Measurements from ENCODE around the gene PPM1A. TPM values are rescaled to one million over a fixed set of nuclear protein-coding genes. Genes with fewer than 3 reads are reported as not detected.

PPM1A gene
- total RNA-seq, 4 donors from 2014 or later: 28.2 to 43.7 (median 40.4) TPM

DNA sequence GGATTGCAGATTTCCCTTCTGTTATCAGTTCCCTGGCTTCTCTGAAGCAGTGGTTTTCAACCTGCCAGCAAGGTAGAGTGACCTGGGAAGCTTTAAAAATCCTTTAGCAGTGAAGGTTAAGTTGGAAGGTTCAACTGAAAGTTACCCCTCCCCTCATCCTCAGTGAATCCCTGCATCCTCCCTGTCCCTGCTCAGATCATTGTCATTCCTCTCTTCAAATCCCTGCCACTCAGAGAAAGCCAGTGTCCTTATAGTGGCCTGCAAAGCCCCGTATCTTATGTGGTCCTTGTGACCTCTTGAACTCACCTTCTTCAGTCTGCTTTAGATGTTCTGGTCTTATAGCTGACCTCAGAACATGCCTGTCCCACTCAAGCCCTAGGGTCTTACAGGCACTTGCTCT is 53.6 kb downstream of the PPM1A start:
- no peaks in the 10 kb centered on the region for H3K4me1 ChIP-seq
- no peak for DNase-seq (ENCODE audit: low spot score in 2 of 2)
- H3K4me3 ChIP-seq: no peak overlapping the region
- no peaks in the 10 kb centered on the region for H3K27me3 ChIP-seq
- no peaks in the 10 kb centered on the region for H3K9me3 ChIP-seq
- no peak for TF ChIP-seq POLR2A (IDR thresholded peaks at IDR 0.05)
- no peak for TF ChIP-seq EP300 (IDR thresholded peaks at IDR 0.05)
- TF ChIP-seq, protein P1, sequence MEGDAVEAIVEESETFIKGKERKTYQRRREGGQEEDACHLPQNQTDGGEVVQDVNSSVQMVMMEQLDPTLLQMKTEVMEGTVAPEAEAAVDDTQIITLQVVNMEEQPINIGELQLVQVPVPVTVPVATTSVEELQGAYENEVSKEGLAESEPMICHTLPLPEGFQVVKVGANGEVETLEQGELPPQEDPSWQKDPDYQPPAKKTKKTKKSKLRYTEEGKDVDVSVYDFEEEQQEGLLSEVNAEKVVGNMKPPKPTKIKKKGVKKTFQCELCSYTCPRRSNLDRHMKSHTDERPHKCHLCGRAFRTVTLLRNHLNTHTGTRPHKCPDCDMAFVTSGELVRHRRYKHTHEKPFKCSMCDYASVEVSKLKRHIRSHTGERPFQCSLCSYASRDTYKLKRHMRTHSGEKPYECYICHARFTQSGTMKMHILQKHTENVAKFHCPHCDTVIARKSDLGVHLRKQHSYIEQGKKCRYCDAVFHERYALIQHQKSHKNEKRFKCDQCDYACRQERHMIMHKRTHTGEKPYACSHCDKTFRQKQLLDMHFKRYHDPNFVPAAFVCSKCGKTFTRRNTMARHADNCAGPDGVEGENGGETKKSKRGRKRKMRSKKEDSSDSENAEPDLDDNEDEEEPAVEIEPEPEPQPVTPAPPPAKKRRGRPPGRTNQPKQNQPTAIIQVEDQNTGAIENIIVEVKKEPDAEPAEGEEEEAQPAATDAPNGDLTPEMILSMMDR (IDR thresholded peaks at IDR 0.05): no peak
- H3K36me3 ChIP-seq: no peaks in the 10 kb centered on the region
- WGBS, 2 donors: 48 to 52% methylated on average over 1 of the region's 1 CpG
- no peak overlapping the region for H3K27ac ChIP-seq

DNA sequence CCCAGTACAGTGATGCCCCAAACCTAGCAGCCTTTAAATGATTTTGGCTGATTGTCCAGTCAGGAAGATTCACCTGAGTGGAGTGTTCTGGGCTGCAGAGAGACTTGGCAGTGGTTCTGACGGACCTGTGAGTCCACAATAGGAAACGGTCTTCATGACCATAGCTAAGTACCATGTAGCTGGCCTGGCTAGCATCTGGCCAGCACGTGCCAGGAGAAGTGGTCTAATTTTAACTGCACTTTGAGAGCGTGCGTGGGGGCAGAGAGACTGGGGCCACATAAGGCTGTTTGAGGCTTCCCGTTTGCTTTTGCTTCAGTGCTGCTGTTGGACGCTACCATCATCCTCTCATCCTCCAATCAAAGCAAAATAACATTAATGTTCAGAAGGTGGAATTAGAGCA is 54.7 kb downstream of the PPM1A start:
- H3K4me1 ChIP-seq: no peaks in the 10 kb centered on the region
- H3K27ac ChIP-seq: no peak overlapping the region
- H3K36me3 ChIP-seq: no peaks in the 10 kb centered on the region
- DNase-seq (ENCODE audit: low spot score in 2 of 2): no peak
- no peaks in the 10 kb centered on the region for H3K27me3 ChIP-seq
- no peak overlapping the region for H3K4me3 ChIP-seq
- TF ChIP-seq EP300 (IDR thresholded peaks at IDR 0.05): no peak
- TF ChIP-seq POLR2A (IDR thresholded peaks at IDR 0.05): no peak
- TF ChIP-seq, protein P1 (IDR thresholded peaks at IDR 0.05): no peak
- WGBS, 2 donors: 61 to 66% methylated on average over 7 of the region's 7 CpGs
- H3K9me3 ChIP-seq: no peaks in the 10 kb centered on the region

DNA sequence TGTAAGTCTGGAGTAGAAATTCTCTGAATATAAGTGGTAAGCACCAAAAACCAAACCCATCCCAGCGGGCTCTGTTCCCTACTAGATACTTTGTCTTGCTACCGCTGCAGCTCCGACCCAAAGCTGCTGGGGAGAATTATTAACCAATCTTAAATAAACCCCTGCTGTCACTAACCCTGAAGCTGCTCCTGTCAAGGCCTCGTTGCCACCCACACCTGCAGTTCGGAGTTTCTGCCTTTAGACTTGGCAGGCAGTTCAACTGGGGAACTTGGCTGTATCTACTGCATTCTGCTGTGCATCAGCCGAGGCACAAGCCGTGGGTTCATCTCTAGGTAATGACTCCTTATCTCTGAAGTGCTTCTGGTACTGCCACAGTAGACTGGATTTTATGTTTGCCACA is 55.5 kb downstream of the PPM1A start:
- 65 to 66% methylated on average over 7 of the region's 7 CpGs for WGBS, 2 donors
- TF ChIP-seq POLR2A (IDR thresholded peaks at IDR 0.05) (no peak), EP300 (IDR thresholded peaks at IDR 0.05) (no peak)
- TF ChIP-seq, protein P1 (IDR thresholded peaks at IDR 0.05): no peak
- no peaks in the 10 kb centered on the region for H3K4me1 ChIP-seq
- no peak overlapping the region for H3K4me3 ChIP-seq
- H3K36me3 ChIP-seq: no peaks in the 10 kb centered on the region
- DNase-seq (ENCODE audit: low spot score in 2 of 2): no peak
- H3K9me3 ChIP-seq: no peaks in the 10 kb centered on the region
- H3K27ac ChIP-seq: no peak overlapping the region
- no peaks in the 10 kb centered on the region for H3K27me3 ChIP-seq

DNA sequence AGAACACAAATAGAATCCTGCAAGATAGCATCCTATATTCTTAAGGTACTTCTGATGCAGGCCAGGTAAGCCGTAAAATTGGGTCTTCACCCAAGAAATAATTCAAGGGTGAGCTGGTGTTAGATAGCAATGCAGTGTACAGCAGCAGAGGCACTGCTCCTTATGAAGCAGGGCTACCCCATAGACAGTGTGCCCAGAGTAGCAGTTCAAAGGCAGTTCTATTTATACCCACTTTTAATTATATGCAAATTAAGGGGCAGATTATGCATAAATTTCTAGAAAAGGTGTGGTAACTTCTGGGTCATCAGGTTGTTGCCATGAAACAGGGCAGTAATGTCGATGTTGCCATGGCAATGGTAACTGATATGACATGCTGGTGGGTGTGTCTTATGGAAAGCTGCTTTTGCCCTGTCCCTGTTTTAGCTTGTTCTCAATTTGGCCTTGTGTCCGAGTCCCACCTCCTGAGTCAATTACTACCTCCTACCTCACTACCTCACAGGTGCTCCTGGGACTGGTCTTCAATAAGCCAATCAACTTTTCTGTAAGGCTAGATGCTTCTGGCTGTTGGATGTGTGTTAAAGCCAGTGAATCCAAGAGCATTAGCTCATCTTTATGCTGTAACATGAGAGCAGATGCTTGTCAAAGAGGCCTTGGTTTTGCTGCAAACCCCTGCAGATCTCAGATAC is 61.0 kb downstream of the PPM1A start:
- Histone ChIP-seq H3K4me1 (no peaks in the 10 kb centered on the region), H3K36me3 (no peaks in the 10 kb centered on the region), H3K27ac (no peak overlapping the region), H3K4me3 (no peak overlapping the region), H3K27me3 (peaks cover 0 to 1% of the 10 kb centered on the region in 2 donors), H3K9me3 (no peaks in the 10 kb centered on the region)
- TF ChIP-seq EP300 (IDR thresholded peaks at IDR 0.05): no peak
- TF ChIP-seq POLR2A (IDR thresholded peaks at IDR 0.05): no peak
- TF ChIP-seq, protein P1 (IDR thresholded peaks at IDR 0.05): no peak
- 93 to 98% methylated on average over 3 of the region's 3 CpGs for WGBS, 2 donors
- DNase-seq (ENCODE audit: low spot score in 2 of 2): no peak

DNA sequence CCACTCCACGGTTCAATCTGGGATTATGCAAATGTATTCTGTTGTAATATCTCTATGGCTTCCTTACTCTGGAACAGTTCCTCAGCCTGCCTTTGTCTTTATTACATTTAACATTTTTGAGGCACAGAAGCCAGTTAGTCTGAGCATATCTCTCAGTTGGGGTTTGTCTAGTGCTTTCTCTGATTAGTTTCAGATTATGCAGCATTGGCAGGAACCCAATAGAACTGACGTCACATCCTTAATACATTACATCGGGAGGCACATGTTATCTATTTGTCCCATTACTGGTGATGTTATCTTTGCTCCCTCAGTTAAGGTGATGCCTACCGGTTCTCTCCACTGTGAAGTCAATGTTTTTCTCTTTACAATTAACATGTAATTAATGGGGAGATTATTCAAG is 62.4 kb downstream of the PPM1A start:
- Histone ChIP-seq H3K4me3 (no peak overlapping the region), H3K9me3 (no peaks in the 10 kb centered on the region), H3K27ac (no peak overlapping the region), H3K36me3 (no peaks in the 10 kb centered on the region), H3K27me3 (peaks cover 0 to 10% of the 10 kb centered on the region in 2 donors), H3K4me1 (no peaks in the 10 kb centered on the region)
- TF ChIP-seq, protein P1 (IDR thresholded peaks at IDR 0.05): no peak
- TF ChIP-seq POLR2A (IDR thresholded peaks at IDR 0.05): no peak
- TF ChIP-seq EP300 (IDR thresholded peaks at IDR 0.05): no peak
- DNase-seq (ENCODE audit: low spot score in 2 of 2): peak in 1 of 2 donors; percentile 26
- 17 to 20% methylated on average over 4 of the region's 4 CpGs for WGBS, 2 donors

Measured in tibial nerve (tissue), 4 donors.